Measurements from ENCODE around the gene NUAK2.

The NUAK2 gene

GRCh38 chr1:205323794-205324193 is 2.2 kb upstream of the NUAK2 start:
- Histone ChIP-seq H3K27ac (no peak overlapping the region), H3K27me3 (ENCODE audit: insufficient read depth, low read depth, severe bottlenecking) (no peaks in the 10 kb centered on the region), H3K36me3 (no peaks in the 10 kb centered on the region), H3K9me3 (ENCODE audit: severe bottlenecking) (no peaks in the 10 kb centered on the region), H3K4me3 (ENCODE audit: low read depth, low read length) (no peak overlapping the region)
- no peak for DNase-seq
- TF ChIP-seq, protein P1, sequence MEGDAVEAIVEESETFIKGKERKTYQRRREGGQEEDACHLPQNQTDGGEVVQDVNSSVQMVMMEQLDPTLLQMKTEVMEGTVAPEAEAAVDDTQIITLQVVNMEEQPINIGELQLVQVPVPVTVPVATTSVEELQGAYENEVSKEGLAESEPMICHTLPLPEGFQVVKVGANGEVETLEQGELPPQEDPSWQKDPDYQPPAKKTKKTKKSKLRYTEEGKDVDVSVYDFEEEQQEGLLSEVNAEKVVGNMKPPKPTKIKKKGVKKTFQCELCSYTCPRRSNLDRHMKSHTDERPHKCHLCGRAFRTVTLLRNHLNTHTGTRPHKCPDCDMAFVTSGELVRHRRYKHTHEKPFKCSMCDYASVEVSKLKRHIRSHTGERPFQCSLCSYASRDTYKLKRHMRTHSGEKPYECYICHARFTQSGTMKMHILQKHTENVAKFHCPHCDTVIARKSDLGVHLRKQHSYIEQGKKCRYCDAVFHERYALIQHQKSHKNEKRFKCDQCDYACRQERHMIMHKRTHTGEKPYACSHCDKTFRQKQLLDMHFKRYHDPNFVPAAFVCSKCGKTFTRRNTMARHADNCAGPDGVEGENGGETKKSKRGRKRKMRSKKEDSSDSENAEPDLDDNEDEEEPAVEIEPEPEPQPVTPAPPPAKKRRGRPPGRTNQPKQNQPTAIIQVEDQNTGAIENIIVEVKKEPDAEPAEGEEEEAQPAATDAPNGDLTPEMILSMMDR (IDR thresholded peaks at IDR 0.05; ENCODE audit: low read depth, low read length) = no peak

GRCh38 chr1:205321959-205322283 is 376 bp upstream of the NUAK2 start:
- TF ChIP-seq, protein P1 (IDR thresholded peaks at IDR 0.05; ENCODE audit: low read depth, low read length) = no peak
- no peak overlapping the region for H3K27ac ChIP-seq
- peak overlapping the region; percentile 69 for H3K4me3 ChIP-seq (ENCODE audit: low read depth, low read length)
- H3K9me3 ChIP-seq (ENCODE audit: severe bottlenecking) = no peaks in the 10 kb centered on the region
- H3K27me3 ChIP-seq (ENCODE audit: insufficient read depth, low read depth, severe bottlenecking) = no peaks in the 10 kb centered on the region
- no peak for DNase-seq
- H3K36me3 ChIP-seq = no peaks in the 10 kb centered on the region

GRCh38 chr1:205319081-205320018 is 2.2 kb downstream of the NUAK2 start:
- TF ChIP-seq, protein P1 (IDR thresholded peaks at IDR 0.05; ENCODE audit: low read depth, low read length) = no peak
- Histone ChIP-seq H3K4me3 (ENCODE audit: low read depth, low read length) (no peak overlapping the region), H3K9me3 (ENCODE audit: severe bottlenecking) (no peaks in the 10 kb centered on the region), H3K36me3 (no peaks in the 10 kb centered on the region), H3K27ac (no peak overlapping the region), H3K27me3 (ENCODE audit: insufficient read depth, low read depth, severe bottlenecking) (no peaks in the 10 kb centered on the region)
- DNase-seq = no peak

DNA sequence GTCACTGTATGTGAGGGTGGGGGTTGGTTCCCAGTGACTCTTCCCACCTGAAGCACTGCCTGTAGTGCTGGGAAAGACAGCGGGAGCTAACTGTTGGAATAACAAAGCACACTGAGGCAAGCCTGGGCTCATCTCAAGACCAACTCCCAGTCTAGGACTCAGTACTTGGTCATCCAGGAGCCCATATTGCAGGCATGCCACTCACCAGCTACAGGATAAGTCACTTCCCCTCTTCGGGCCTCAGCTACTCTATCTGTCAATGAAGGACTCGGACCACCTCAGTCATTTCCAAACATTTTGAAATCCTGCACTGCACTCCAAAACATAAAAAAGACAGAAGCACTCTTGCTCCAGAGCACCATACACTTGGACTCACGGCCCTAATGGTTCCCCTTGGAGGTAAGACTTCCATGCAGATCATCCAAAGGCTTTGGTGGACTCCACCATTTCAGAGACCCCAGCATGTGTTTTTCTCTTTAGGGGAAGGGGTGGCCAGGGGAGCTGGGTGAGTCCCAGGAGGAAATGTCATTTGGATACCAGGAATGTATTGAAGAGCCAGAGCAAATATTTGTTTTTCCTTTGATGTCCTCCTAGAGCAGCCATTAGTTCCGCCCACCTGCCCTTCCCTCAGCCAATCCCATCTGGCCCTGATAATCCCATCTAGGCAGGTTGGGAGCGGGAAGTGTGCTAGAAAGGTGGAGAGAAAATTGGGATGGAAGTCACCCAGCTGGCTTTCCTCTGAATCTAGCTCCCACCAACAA is 3.1 kb downstream of the NUAK2 start:
- Histone ChIP-seq H3K27ac (no peak overlapping the region), H3K9me3 (ENCODE audit: severe bottlenecking) (no peaks in the 10 kb centered on the region), H3K4me3 (ENCODE audit: low read depth, low read length) (no peak overlapping the region)

DNA sequence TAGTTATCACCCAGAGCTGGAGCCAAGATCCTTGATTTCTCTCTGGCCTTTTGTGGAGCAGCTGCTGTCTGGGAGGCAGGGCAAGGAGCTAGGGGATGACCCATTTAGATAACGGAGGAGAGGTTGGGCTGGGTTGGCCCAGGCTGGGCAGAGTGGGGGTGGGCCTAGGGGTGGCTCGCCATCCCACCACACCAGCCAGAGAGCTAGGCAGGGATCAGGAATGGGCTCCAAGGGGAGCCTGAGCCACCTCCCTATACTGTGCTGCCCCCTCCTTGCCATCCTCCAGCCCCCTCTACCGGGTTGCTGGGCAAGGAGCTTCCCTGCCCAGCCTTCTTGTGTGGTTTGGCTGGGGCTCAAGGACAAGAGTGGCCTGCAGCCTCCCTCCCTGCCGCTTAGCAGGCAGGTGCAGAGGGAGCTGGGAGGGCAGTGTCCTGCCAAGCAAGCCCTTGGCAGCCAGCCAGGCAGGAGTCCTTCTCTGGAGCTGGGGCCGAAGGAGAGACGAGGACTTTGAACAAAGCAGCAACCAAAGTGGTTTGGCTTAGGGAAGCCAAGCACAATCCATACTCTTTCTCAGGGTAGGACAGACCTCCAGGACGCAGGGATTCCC is 4.1 kb downstream of the NUAK2 start:
- peak; percentile 52 for DNase-seq
- no peak overlapping the region for H3K4me3 ChIP-seq (ENCODE audit: low read depth, low read length)
- no peaks in the 10 kb centered on the region for H3K36me3 ChIP-seq
- H3K9me3 ChIP-seq (ENCODE audit: severe bottlenecking) = no peaks in the 10 kb centered on the region
- TF ChIP-seq, protein P1 (IDR thresholded peaks at IDR 0.05; ENCODE audit: low read depth, low read length) = no peak
- H3K27me3 ChIP-seq (ENCODE audit: insufficient read depth, low read depth, severe bottlenecking) = no peaks in the 10 kb centered on the region
- no peak overlapping the region for H3K27ac ChIP-seq

More for the DNA sequence above, 3.1 kb downstream of the NUAK2 start:
- no peaks in the 10 kb centered on the region for H3K27me3 ChIP-seq (ENCODE audit: insufficient read depth, low read depth, severe bottlenecking)
- H3K36me3 ChIP-seq = no peaks in the 10 kb centered on the region
- TF ChIP-seq, protein P1 (IDR thresholded peaks at IDR 0.05; ENCODE audit: low read depth, low read length) = no peak
- DNase-seq = no peak
